MCF 10A (cell line): ENCODE measurements around the gene CREG1. TPM values are rescaled to one million over a fixed set of nuclear protein-coding genes. Genes with fewer than 3 reads are reported as not detected.

ENCODE experiments used
- BruUV-seq: library from RNA; stranded (reverse); fragments of 400-500 nt; replicated peaks from 2 replicates; lab custom pipeline; 2021; lab: Mats Ljungman, UMichigan
- CTCF ChIA-PET: fragments of 300-600 bp; sonication (Branson Sonifier 250); formaldehyde crosslinking; extraction: SDS; loops from one replicate; lab custom pipeline; 2021; ENCODE audit warnings: antibody characterized with exemption, inconsistent platforms; lab: Yijun Ruan, JAX
- POLR2A ChIA-PET: fragments of 300-600, 350-650 bp; sonication (Branson Sonifier 250); formaldehyde crosslinking; extraction: SDS; loops from one replicate; lab custom pipeline; 2020; ENCODE audit warnings: antibody characterized with exemption, inconsistent platforms; lab: Yijun Ruan, JAX
- DNase-seq: peaks from one replicate; pipeline ENCODE4 v3.0.0-alpha.2; 2018; ENCODE audit not compliant: unreplicated experiment
- H3K27ac Mint-ChIP-seq: one replicate; pipeline ENCODE4 v1.8.0; 2022; ENCODE audit warnings: mild to moderate bottlenecking, low read depth, mixed read lengths; ENCODE audit not compliant: unreplicated experiment
- H3K27me3 Mint-ChIP-seq: one replicate; pipeline ENCODE4 v1.8.0; 2022; ENCODE audit warnings: mixed read lengths; ENCODE audit not compliant: insufficient read depth, unreplicated experiment
- H3K36me3 Mint-ChIP-seq: one replicate; pipeline ENCODE4 v1.8.0; 2022; ENCODE audit warnings: mild to moderate bottlenecking, moderate library complexity, mixed read lengths; ENCODE audit not compliant: insufficient read depth, unreplicated experiment
- H3K4me1 Mint-ChIP-seq: one replicate; pipeline ENCODE4 v1.8.0; 2022; ENCODE audit warnings: mixed read lengths; ENCODE audit not compliant: insufficient read depth, unreplicated experiment
- H3K4me3 Mint-ChIP-seq: one replicate; pipeline ENCODE4 v1.8.0; 2022; ENCODE audit warnings: mild to moderate bottlenecking, moderate library complexity, mixed read lengths; ENCODE audit not compliant: unreplicated experiment
- H3K9me3 Mint-ChIP-seq: one replicate; pipeline ENCODE4 v1.8.0; 2022; ENCODE audit warnings: mixed read lengths; ENCODE audit not compliant: unreplicated experiment
- CTCF ChIP-seq: fragments of 200-600 bp; IDR thresholded peaks from one replicate; pipeline ENCODE4 v1.8.0; 2022; ENCODE audit warnings: antibody characterized with exemption, mild to moderate bottlenecking; ENCODE audit not compliant: unreplicated experiment
- intact Hi-C: fragments of 100-400 bp; cut with micrococcal nuclease; formaldehyde crosslinking; loops from 2 replicates; pipeline ENCODE4 v1.14.1; 2022
- total RNA-seq: library from RNA; stranded (reverse); gene quantifications from 2 replicates; pipeline ENCODE4 v1.2.3, GENCODE V29; 2022

CREG1 gene
- total RNA-seq, 1 experiment from 2014 or later: 154 TPM

GRCh38 chr1:167582722-167583121, 29.2 kb upstream of the CREG1 start:
- no peak for TF ChIP-seq CTCF
- Mint-ChIP-seq H3K27me3 (no peaks in the 10 kb centered on the region), H3K27ac (peak overlapping the region; percentile 33), H3K4me3 (no peak overlapping the region), H3K9me3 (no peaks in the 10 kb centered on the region), H3K36me3 (no peaks in the 10 kb centered on the region), H3K4me1 (peaks cover 7% of the 10 kb centered on the region)
- DNase-seq: no peak
- CTCF ChIA-PET: interaction anchor here (0.7 to 4.0 kb wide), 6 partner anchors 9 to 507 kb away, joined by 3 to 21 read pairs (median 4); no protein-coding TSS in a partner anchor
- BruUV-seq: no TSS peak
- POLR2A ChIA-PET: interaction anchor here (1.0 to 2.3 kb wide), 3 partner anchors 9 to 360 kb away, joined by 3 to 9 read pairs (median 3); no protein-coding TSS in a partner anchor
- intact Hi-C loops: no loop called here

DNA sequence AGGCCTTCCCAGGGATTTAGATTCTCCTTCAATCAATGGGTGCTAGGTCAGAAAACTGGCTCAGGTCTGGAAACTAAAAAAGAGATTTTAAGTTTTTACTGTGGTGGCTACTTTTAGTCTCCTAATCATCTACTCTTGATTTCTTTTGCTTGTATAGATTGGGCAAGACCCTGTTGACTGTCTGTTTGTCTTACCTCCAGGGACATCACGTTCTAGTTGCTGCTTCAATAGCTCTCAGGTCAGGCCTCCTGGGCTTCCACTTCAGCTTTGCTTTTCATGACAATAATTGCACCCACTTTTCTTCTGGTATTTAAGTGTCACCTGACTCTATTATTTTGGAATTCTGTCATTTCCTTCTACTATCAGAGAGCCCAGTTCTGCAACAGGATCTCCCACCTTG, 28.5 kb upstream of the CREG1 start:
- H3K4me3 Mint-ChIP-seq: no peak overlapping the region
- no peak for TF ChIP-seq CTCF
- no peaks in the 10 kb centered on the region for H3K9me3 Mint-ChIP-seq
- intact Hi-C loops: no loop called here
- H3K4me1 Mint-ChIP-seq: peaks cover 7% of the 10 kb centered on the region
- H3K27ac Mint-ChIP-seq: peak overlapping the region; percentile 33
- H3K27me3 Mint-ChIP-seq: no peaks in the 10 kb centered on the region
- no TSS peak for BruUV-seq
- DNase-seq: no peak
- ChIA-PET CTCF (interaction anchor here (0.7 to 4.0 kb wide), 6 partner anchors 9 to 508 kb away, joined by 3 to 21 read pairs (median 4); no protein-coding TSS in a partner anchor), POLR2A (interaction anchor here (1.3 to 2.3 kb wide), 3 partner anchors 9 to 133 kb away, joined by 3 to 9 read pairs (median 3); partner anchors contain the start of gene CREG1)
- H3K36me3 Mint-ChIP-seq: no peaks in the 10 kb centered on the region

GRCh38 chr1:167579986-167580385, 26.4 kb upstream of the CREG1 start:
- Mint-ChIP-seq H3K9me3 (no peaks in the 10 kb centered on the region), H3K4me1 (peaks cover 7% of the 10 kb centered on the region), H3K36me3 (no peaks in the 10 kb centered on the region), H3K27me3 (no peaks in the 10 kb centered on the region), H3K4me3 (no peak overlapping the region), H3K27ac (no peak overlapping the region)
- no TSS peak for BruUV-seq
- DNase-seq: no peak
- CTCF ChIA-PET: interaction anchor here (0.6 to 2.0 kb wide), 3 partner anchors 12 to 108 kb away, joined by 3 to 8 read pairs (median 3); no protein-coding TSS in a partner anchor
- TF ChIP-seq CTCF: no peak
- intact Hi-C loops: no loop called here
- POLR2A ChIA-PET: interaction anchor here (1.1 to 1.5 kb wide), 2 partner anchors 8 to 27 kb away, joined by 3 read pairs; partner anchors contain the start of gene CREG1

- Mint-ChIP-seq H3K27ac (no peak overlapping the region), H3K4me1 (peaks cover 7% of the 10 kb centered on the region), H3K4me3 (no peak overlapping the region), H3K9me3 (no peaks in the 10 kb centered on the region), H3K27me3 (no peaks in the 10 kb centered on the region), H3K36me3 (no peaks in the 10 kb centered on the region)
- ChIA-PET POLR2A (interaction anchor here (0.6 to 1.5 kb wide), 3 partner anchors 8 to 30 kb away, joined by 3 read pairs; partner anchors contain the start of gene CREG1), CTCF (interaction anchor here (0.5 to 2.0 kb wide), 8 partner anchors 11 to 304 kb away, joined by 3 to 9 read pairs (median 4); no protein-coding TSS in a partner anchor)
- BruUV-seq: no TSS peak
- no peak for TF ChIP-seq CTCF
- DNase-seq: no peak
- intact Hi-C loops: no loop called here
Measured at GRCh38 chr1:167578939-167579521, 25.5 kb upstream of the CREG1 start.
